ENCODE data around the gene RBM15B. TPM values are rescaled to one million over a fixed set of nuclear protein-coding genes. Genes with fewer than 3 reads are reported as not detected.

The RBM15B gene
- total RNA-seq, 1 donor from 2014 or later, result 36.1 TPM

DNA sequence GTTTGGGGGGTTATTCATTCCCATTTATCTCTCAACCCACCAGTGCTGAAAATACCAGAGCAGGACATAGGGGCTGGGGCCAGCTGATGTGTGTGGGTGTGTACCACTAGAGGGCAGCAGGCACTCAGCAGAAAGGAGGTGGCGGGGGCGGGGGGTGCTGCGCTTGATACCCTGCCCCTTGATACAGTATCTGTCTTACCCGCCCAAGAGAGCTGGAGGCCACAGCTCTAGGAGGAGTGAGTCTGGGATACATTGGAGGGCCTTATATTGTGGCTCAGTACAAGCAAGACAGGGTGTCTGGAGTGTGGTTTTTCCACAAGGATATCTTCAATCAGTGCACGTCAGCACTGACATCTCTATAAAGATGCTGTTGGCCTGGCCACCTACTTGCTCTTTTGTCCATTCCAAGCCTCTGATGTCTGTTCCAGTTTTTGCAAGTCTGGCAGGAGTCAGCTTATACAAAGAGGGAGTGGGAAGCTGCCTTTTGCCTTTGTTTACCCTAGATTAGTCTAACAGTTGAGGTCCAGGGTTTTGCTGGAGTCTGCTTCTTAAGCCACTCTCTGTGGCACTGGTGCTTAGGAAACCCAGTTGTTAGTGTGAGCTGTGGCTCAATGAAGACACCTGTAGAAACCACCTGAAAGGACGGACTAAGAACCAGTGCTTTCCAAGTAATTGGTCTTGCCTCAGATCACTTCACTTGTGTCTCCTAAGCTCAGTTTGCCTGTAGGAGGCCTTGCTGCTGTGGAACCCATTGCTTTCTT is 1.5 kb upstream of the RBM15B start:
- Mint-ChIP-seq H3K9me3 (no peaks in the 10 kb centered on the region), H3K27me3 (ENCODE audit: low read depth) (no peaks in the 10 kb centered on the region), H3K27ac (peak overlapping the region; percentile 38), H3K36me3 (ENCODE audit: low read depth) (peaks cover 70% of the 10 kb centered on the region), H3K4me3 (ENCODE audit: low read depth) (peak overlapping the region; percentile 18), H3K4me1 (ENCODE audit: low read depth) (peaks cover 52% of the 10 kb centered on the region)
- intact Hi-C loops (cut with micrococcal nuclease), result loop anchor here (2.0 to 10.0 kb wide), 3 partner anchors 281 to 1035 kb away; partner anchors contain the start of genes CYB561D2, NPRL2, TEX264 and TMEM115
- DNase-seq (ENCODE audit: low spot score), result peak; percentile 43

- no peaks in the 10 kb centered on the region for H3K9me3 Mint-ChIP-seq
- H3K36me3 Mint-ChIP-seq (ENCODE audit: low read depth), result peaks cover 71% of the 10 kb centered on the region
- peak overlapping the region; percentile 52 for H3K4me3 Mint-ChIP-seq (ENCODE audit: low read depth)
- H3K27ac Mint-ChIP-seq, result peak overlapping the region; percentile 46
- DNase-seq (ENCODE audit: low spot score), result no peak
- intact Hi-C loops (cut with micrococcal nuclease), result loop anchor here (1.0 to 2.0 kb wide), 3 partner anchors 109 to 818 kb away; partner anchors contain the start of gene TEX264
- H3K4me1 Mint-ChIP-seq (ENCODE audit: low read depth), result peaks cover 57% of the 10 kb centered on the region
- H3K27me3 Mint-ChIP-seq (ENCODE audit: low read depth), result no peaks in the 10 kb centered on the region
Observed at GRCh38 chr3:51390246-51391074, 625 bp upstream of the RBM15B start.

GRCh38 chr3:51391566-51392354 is 675 bp downstream of the RBM15B start:
- DNase-seq (ENCODE audit: low spot score), result peak; percentile 50
- Mint-ChIP-seq H3K9me3 (no peaks in the 10 kb centered on the region), H3K27ac (peak overlapping the region; percentile 83), H3K36me3 (ENCODE audit: low read depth) (peaks cover 67% of the 10 kb centered on the region), H3K27me3 (ENCODE audit: low read depth) (no peaks in the 10 kb centered on the region), H3K4me3 (ENCODE audit: low read depth) (peak overlapping the region; percentile 82), H3K4me1 (ENCODE audit: low read depth) (peaks cover 54% of the 10 kb centered on the region)
- intact Hi-C loops (cut with micrococcal nuclease), result loop anchor here (1.0 to 2.0 kb wide), 3 partner anchors 108 to 819 kb away; partner anchors contain the start of gene TEX264

- DNase-seq (ENCODE audit: low spot score), result no peak
- no peaks in the 10 kb centered on the region for H3K9me3 Mint-ChIP-seq
- peaks cover 66% of the 10 kb centered on the region for H3K36me3 Mint-ChIP-seq (ENCODE audit: low read depth)
- no peaks in the 10 kb centered on the region for H3K27me3 Mint-ChIP-seq (ENCODE audit: low read depth)
- peak overlapping the region; percentile 82 for H3K4me3 Mint-ChIP-seq (ENCODE audit: low read depth)
- peaks cover 51% of the 10 kb centered on the region for H3K4me1 Mint-ChIP-seq (ENCODE audit: low read depth)
- intact Hi-C loops (cut with micrococcal nuclease), result no loop called here
- peak overlapping the region; percentile 83 for H3K27ac Mint-ChIP-seq
Observed at GRCh38 chr3:51392355-51393133, 1.5 kb downstream of the RBM15B start.

DNA sequence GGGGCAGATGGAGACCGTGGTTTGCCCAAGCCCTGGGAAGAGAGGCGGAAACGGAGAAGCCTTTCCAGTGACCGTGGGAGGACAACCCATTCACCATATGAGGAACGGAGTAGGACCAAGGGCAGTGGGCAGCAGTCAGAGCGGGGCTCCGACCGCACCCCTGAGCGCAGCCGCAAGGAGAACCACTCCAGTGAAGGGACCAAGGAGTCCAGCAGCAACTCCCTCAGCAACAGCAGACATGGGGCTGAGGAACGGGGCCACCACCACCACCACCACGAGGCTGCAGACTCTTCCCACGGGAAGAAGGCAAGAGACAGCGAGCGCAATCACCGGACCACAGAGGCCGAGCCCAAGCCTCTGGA is 2.0 kb downstream of the RBM15B start:
- peaks cover 65% of the 10 kb centered on the region for H3K36me3 Mint-ChIP-seq (ENCODE audit: low read depth)

GRCh38 chr3:51393564-51393963 is 2.5 kb downstream of the RBM15B start:
- Mint-ChIP-seq H3K27me3 (ENCODE audit: low read depth) (no peaks in the 10 kb centered on the region), H3K4me1 (ENCODE audit: low read depth) (peaks cover 46% of the 10 kb centered on the region), H3K27ac (no peak overlapping the region), H3K9me3 (no peaks in the 10 kb centered on the region), H3K36me3 (ENCODE audit: low read depth) (peaks cover 62% of the 10 kb centered on the region), H3K4me3 (ENCODE audit: low read depth) (no peak overlapping the region)
- intact Hi-C loops (cut with micrococcal nuclease), result no loop called here
- DNase-seq (ENCODE audit: low spot score), result no peak

More for the DNA sequence above, 2.0 kb downstream of the RBM15B start:
- Mint-ChIP-seq H3K27ac (peak overlapping the region; percentile 42), H3K4me3 (ENCODE audit: low read depth) (peak overlapping the region; percentile 82), H3K4me1 (ENCODE audit: low read depth) (peaks cover 46% of the 10 kb centered on the region), H3K9me3 (no peaks in the 10 kb centered on the region), H3K27me3 (ENCODE audit: low read depth) (no peaks in the 10 kb centered on the region)
- intact Hi-C loops (cut with micrococcal nuclease), result no loop called here
- DNase-seq (ENCODE audit: low spot score), result no peak

DNA sequence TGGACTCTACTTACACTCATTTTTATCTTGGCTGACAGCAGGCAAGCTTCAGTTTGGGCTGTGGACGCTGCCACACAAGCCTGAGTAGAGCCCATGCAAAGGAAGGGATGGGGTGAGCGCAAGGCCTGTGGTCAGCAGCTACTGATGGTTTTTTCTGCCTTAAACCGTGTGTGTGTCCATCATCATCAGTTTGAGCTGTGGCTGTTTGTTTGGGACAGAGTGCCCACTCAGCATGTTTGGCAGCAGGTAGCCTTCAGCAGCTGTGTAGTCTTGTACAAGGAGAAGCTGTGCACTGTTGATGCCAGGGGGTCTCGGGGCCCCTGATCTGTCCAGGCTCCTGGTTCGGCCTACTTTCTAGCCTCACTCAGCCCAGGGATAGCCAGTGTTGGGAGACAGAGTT is 3.5 kb downstream of the RBM15B start:
- peak overlapping the region; percentile 57 for H3K27ac Mint-ChIP-seq

GRCh38 chr3:51395493-51396213 is 4.6 kb downstream of the RBM15B start:
- no peak overlapping the region for H3K4me3 Mint-ChIP-seq (ENCODE audit: low read depth)
- DNase-seq (ENCODE audit: low spot score), result no peak
- intact Hi-C loops (cut with micrococcal nuclease), result no loop called here
- H3K9me3 Mint-ChIP-seq, result no peaks in the 10 kb centered on the region
- peaks cover 58% of the 10 kb centered on the region for H3K36me3 Mint-ChIP-seq (ENCODE audit: low read depth)
- H3K27ac Mint-ChIP-seq, result no peak overlapping the region
- peaks cover 28% of the 10 kb centered on the region for H3K4me1 Mint-ChIP-seq (ENCODE audit: low read depth)
- H3K27me3 Mint-ChIP-seq (ENCODE audit: low read depth), result no peaks in the 10 kb centered on the region

More for the DNA sequence above, 3.5 kb downstream of the RBM15B start:
- Mint-ChIP-seq H3K36me3 (ENCODE audit: low read depth) (peaks cover 58% of the 10 kb centered on the region), H3K9me3 (no peaks in the 10 kb centered on the region), H3K4me1 (ENCODE audit: low read depth) (peaks cover 38% of the 10 kb centered on the region), H3K27me3 (ENCODE audit: low read depth) (no peaks in the 10 kb centered on the region), H3K4me3 (ENCODE audit: low read depth) (peak overlapping the region; percentile 69)
- no peak for DNase-seq (ENCODE audit: low spot score)
- intact Hi-C loops (cut with micrococcal nuclease), result no loop called here

DNA sequence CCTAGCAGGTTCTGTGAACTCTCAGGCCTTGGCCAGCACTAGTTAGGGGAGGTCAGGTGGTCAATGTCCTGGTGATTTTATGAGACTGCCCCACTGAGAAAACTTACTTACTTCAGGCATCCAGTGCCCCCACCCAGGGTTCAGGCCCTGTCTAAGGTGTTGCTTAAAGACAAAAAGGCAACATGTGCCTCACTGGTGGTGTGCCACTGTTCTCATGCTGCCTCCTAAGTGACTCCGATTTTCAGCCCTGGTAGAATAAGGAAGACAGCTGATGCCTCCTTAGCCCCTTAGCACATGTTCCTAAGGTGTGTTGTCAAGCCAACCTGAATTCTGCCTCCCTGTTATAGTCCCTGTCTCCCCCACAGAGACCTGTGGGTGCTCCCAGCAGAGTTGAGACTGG is 5.3 kb downstream of the RBM15B start:
- no peaks in the 10 kb centered on the region for H3K9me3 Mint-ChIP-seq
- H3K27me3 Mint-ChIP-seq (ENCODE audit: low read depth), result no peaks in the 10 kb centered on the region
- no peak for DNase-seq (ENCODE audit: low spot score)
- H3K4me1 Mint-ChIP-seq (ENCODE audit: low read depth), result peaks cover 27% of the 10 kb centered on the region
- intact Hi-C loops (cut with micrococcal nuclease), result no loop called here
- peak overlapping the region; percentile 34 for H3K27ac Mint-ChIP-seq
- no peak overlapping the region for H3K4me3 Mint-ChIP-seq (ENCODE audit: low read depth)
- peaks cover 58% of the 10 kb centered on the region for H3K36me3 Mint-ChIP-seq (ENCODE audit: low read depth)

DNA sequence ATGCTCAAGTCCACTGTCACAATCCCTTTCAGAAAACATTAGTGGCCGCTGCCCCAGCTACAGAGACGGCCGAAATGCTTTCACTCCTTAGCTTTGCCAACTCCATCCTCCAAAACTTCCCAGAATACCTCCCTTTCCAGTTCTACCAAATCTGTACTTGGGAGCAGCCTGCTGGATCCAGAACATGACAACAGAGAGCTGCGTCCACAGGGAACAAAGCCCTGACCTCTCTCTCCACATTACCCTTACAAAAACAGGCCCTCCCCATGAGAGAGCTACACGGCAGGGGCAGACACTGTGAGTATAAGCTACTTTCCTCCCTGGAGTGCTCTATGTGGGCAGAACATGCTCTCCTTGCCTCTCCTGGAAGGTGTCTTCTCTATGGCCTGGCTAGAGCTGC is 6.3 kb downstream of the RBM15B start:
- intact Hi-C loops (cut with micrococcal nuclease), result no loop called here
- H3K36me3 Mint-ChIP-seq (ENCODE audit: low read depth), result peaks cover 60% of the 10 kb centered on the region
- no peak for DNase-seq (ENCODE audit: low spot score)
- H3K4me3 Mint-ChIP-seq (ENCODE audit: low read depth), result no peak overlapping the region
- H3K27ac Mint-ChIP-seq, result no peak overlapping the region
- peaks cover 29% of the 10 kb centered on the region for H3K4me1 Mint-ChIP-seq (ENCODE audit: low read depth)
- H3K27me3 Mint-ChIP-seq (ENCODE audit: low read depth), result no peaks in the 10 kb centered on the region
- no peaks in the 10 kb centered on the region for H3K9me3 Mint-ChIP-seq

- no peak for DNase-seq (ENCODE audit: low spot score)
- Mint-ChIP-seq H3K4me3 (ENCODE audit: low read depth) (no peak overlapping the region), H3K36me3 (ENCODE audit: low read depth) (peaks cover 56% of the 10 kb centered on the region), H3K27ac (no peak overlapping the region), H3K4me1 (ENCODE audit: low read depth) (peaks cover 29% of the 10 kb centered on the region), H3K27me3 (ENCODE audit: low read depth) (no peaks in the 10 kb centered on the region), H3K9me3 (no peaks in the 10 kb centered on the region)
- intact Hi-C loops (cut with micrococcal nuclease), result no loop called here
Observed at GRCh38 chr3:51398595-51399310, 7.7 kb downstream of the RBM15B start.

Data from activated T-helper 2 cell treated with anti-CD3 and anti-CD28 coated beads, Interferon-gamma antibody, Interleukin-2, Interleukin-4, amounts not matched to agents 10 μg/mL and 5 μg/mL and 100 μg/mL, durations not matched to agents 14 hours and 24 hours and 36 hours (primary cell).